Cardiac muscle cell (in vitro differentiated cells and primary cell): ENCODE data around the gene JAKMIP1. TPM values are rescaled to one million over a fixed set of nuclear protein-coding genes. Genes with fewer than 3 reads are reported as not detected.

Experiments used
- DNase-seq, 2 donors: peaks; one replicate each; pipeline versions ENCODE4 v3.0.0 to v3.0.0-alpha.2; 2010 to 2017; ENCODE audit warnings: low read depth in 1 of 2, low spot score in 1 of 2
- H3K27ac ChIP-seq: fragments of 200-600 bp; sonication (generic); 2 replicates; pipeline ENCODE4 v1.5.1; 2016
- H3K27me3 ChIP-seq: fragments of 200-600 bp; sonication (generic); 2 replicates; pipeline ENCODE4 v1.6.0; 2016; ENCODE audit warnings: control low read depth
- H3K36me3 ChIP-seq: fragments of 200-600 bp; sonication (generic); 2 replicates; pipeline ENCODE4 v1.5.1; 2016; ENCODE audit warnings: control low read depth
- H3K4me1 ChIP-seq: fragments of 200-600 bp; sonication (generic); 2 replicates; pipeline ENCODE4 v1.8.1; 2017; ENCODE audit warnings: low read depth, mild to moderate bottlenecking, mixed run types
- H3K4me3 ChIP-seq: fragments of 200-600 bp; sonication (generic); 2 replicates; pipeline ENCODE4 v1.5.1; 2016; ENCODE audit warnings: mild to moderate bottlenecking
- H3K9me3 ChIP-seq: fragments of 200-600 bp; sonication (generic); 2 replicates; pipeline ENCODE4 v1.5.1; 2017; ENCODE audit warnings: low read depth, mild to moderate bottlenecking, control low read depth
- polyA plus RNA-seq: library from polyadenylated mRNA; unstranded; fragments of >200 nt; fragmentation: Nextera tagmentation; extraction: Ambion mirVana; gene quantifications from 2 replicates; pipeline ENCODE4 v1.2.1, GENCODE V29; 2016
- total RNA-seq: library from RNA; depleted of rRNA; stranded (reverse); fragments of >200 nt; gene quantifications from 2 replicates; pipeline ENCODE4 v1.2.3, GENCODE V29; 2016
- TF ChIP-seq, protein P1 (sequence below): IDR thresholded peaks from 2 replicates; pipeline ENCODE4 v1.5.1; 2012; ENCODE audit warnings: low read depth, mild to moderate bottlenecking, low read length

The JAKMIP1 gene
- total and polyA plus RNA-seq, 2 experiments from 2014 or later, result 0.68 to 1.2 TPM

DNA sequence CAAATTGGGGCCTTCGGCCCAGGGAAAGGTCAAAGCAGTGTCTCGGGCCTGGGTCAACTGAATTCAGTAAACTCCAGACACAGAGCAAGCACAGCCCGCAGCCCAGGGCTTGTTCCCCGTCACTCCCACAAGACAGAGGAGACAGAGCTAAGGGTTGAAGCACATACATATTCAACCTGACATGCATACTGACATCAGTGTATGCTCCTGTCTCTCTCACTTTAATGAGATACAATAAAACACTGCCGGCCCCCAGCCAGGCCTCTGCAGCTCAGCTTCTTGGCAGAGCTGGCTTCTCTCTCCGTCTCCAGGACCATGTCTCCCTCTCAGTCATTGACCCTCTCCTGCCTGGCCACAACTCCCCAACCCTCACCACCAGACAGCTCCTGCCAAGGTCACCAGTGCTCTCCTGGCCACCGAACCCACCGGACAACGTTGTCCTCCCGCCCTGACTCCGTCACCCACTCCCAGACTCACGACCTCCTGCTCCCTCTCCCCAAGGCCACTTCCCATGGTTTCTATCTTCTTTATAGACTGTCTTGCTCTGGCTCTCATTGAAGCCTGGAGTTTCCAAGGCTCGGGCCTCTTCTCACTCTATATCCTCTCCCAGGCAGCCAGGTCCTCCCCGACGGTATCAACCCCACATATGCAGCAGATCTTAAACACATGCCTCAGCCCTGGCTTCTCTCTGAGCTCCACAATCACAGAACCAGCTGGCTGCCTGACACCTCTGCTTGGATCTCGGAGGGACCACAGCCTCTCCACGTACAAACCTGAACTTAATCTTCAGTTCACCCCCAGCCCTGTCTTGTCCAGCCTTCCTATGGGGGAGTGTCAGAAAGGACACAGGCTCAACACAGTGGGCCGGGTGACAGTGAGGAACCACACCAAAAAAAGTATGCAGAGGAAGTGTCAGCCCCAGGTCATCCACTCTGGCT is 114.4 kb downstream of the JAKMIP1 start:
- no peaks in the 10 kb centered on the region for H3K27me3 ChIP-seq
- TF ChIP-seq, protein P1, sequence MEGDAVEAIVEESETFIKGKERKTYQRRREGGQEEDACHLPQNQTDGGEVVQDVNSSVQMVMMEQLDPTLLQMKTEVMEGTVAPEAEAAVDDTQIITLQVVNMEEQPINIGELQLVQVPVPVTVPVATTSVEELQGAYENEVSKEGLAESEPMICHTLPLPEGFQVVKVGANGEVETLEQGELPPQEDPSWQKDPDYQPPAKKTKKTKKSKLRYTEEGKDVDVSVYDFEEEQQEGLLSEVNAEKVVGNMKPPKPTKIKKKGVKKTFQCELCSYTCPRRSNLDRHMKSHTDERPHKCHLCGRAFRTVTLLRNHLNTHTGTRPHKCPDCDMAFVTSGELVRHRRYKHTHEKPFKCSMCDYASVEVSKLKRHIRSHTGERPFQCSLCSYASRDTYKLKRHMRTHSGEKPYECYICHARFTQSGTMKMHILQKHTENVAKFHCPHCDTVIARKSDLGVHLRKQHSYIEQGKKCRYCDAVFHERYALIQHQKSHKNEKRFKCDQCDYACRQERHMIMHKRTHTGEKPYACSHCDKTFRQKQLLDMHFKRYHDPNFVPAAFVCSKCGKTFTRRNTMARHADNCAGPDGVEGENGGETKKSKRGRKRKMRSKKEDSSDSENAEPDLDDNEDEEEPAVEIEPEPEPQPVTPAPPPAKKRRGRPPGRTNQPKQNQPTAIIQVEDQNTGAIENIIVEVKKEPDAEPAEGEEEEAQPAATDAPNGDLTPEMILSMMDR, result no peak
- H3K4me3 ChIP-seq, result no peak overlapping the region
- no peaks in the 10 kb centered on the region for H3K36me3 ChIP-seq
- no peak for DNase-seq
- no peaks in the 10 kb centered on the region for H3K9me3 ChIP-seq
- no peaks in the 10 kb centered on the region for H3K4me1 ChIP-seq
- no peak overlapping the region for H3K27ac ChIP-seq

DNA sequence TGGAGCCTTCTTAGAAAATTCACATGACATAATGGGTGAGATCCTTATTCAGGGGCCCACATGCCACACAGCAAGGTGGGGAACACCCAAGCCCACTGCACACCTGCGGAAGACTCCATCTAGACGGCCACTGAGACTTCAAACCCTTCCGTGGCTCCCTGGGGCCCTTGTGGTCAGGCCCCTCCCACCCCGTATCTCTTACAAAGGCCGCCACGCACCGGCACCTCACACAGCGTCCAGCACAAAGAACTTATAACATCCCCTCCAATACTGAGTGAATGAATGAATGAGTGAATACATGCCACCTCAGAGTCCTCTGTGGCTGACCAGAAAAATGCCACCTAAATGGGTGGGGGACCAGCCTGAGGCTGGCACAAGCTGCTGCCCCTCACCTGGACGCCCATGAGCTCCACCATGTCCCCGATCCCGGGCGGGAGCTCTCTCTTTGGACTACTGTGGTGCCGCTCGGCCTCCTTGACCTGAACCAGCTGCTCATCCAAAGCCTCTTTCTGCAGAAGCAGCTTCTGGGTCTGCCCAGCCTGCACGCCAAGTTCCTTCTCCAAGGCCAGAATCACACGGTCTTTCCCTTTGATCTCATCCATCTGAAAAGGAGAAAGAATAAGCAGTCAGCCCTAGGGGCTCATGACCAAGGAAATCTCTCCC is 115.2 kb downstream of the JAKMIP1 start:
- DNase-seq, result no peak
- H3K27ac ChIP-seq, result no peak overlapping the region
- H3K4me3 ChIP-seq, result no peak overlapping the region
- no peaks in the 10 kb centered on the region for H3K4me1 ChIP-seq
- H3K36me3 ChIP-seq, result no peaks in the 10 kb centered on the region
- TF ChIP-seq, protein P1, result no peak
- no peaks in the 10 kb centered on the region for H3K9me3 ChIP-seq
- H3K27me3 ChIP-seq, result no peaks in the 10 kb centered on the region

GRCh38 chr4:6079965-6080364 is 120.4 kb downstream of the JAKMIP1 start:
- TF ChIP-seq, protein P1, result no peak
- no peak overlapping the region for H3K27ac ChIP-seq

GRCh38 chr4:6078560-6078959 is 121.8 kb downstream of the JAKMIP1 start:
- no peak overlapping the region for H3K4me3 ChIP-seq
- TF ChIP-seq, protein P1, result no peak
- H3K27me3 ChIP-seq, result no peaks in the 10 kb centered on the region
- DNase-seq, result no peak
- H3K9me3 ChIP-seq, result no peaks in the 10 kb centered on the region
- H3K4me1 ChIP-seq, result no peaks in the 10 kb centered on the region
- H3K36me3 ChIP-seq, result no peaks in the 10 kb centered on the region
- H3K27ac ChIP-seq, result no peak overlapping the region

More at GRCh38 chr4:6079965-6080364, 120.4 kb downstream of the JAKMIP1 start:
- Histone ChIP-seq H3K4me1 (no peaks in the 10 kb centered on the region), H3K4me3 (no peak overlapping the region), H3K36me3 (no peaks in the 10 kb centered on the region), H3K27me3 (no peaks in the 10 kb centered on the region), H3K9me3 (no peaks in the 10 kb centered on the region)
- no peak for DNase-seq

- no peaks in the 10 kb centered on the region for H3K4me1 ChIP-seq
- TF ChIP-seq, protein P1, result no peak
- H3K9me3 ChIP-seq, result no peaks in the 10 kb centered on the region
- H3K27ac ChIP-seq, result no peak overlapping the region
- no peak for DNase-seq
- no peaks in the 10 kb centered on the region for H3K27me3 ChIP-seq
- H3K36me3 ChIP-seq, result no peaks in the 10 kb centered on the region
- no peak overlapping the region for H3K4me3 ChIP-seq
Observed at GRCh38 chr4:6076391-6076790, 124.0 kb downstream of the JAKMIP1 start.
